Smooth muscle cell of the brain vasculature (primary cell): ENCODE results near the gene EBF4.

Experiments used
- DNase-seq: peaks from one replicate; pipeline ENCODE4 v3.0.0-alpha.2; 2012; ENCODE audit warnings: low read depth, low spot score

The EBF4 gene, protein sequence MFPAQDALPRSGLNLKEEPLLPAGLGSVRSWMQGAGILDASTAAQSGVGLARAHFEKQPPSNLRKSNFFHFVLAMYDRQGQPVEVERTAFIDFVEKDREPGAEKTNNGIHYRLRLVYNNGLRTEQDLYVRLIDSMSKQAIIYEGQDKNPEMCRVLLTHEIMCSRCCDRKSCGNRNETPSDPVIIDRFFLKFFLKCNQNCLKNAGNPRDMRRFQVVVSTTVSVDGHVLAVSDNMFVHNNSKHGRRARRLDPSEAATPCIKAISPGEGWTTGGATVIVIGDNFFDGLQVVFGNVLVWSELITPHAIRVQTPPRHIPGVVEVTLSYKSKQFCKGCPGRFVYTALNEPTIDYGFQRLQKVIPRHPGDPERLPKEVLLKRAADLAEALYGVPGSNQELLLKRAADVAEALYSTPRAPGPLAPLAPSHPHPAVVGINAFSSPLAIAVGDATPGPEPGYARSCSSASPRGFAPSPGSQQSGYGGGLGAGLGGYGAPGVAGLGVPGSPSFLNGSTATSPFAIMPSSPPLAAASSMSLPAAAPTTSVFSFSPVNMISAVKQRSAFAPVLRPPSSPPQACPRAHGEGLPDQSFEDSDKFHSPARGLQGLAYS

GRCh38 chr20:2692036-2692885, at the start of gene EBF4:
Gene EBF4 (plus strand): TSS chr20:2692780. CDS start chr20:2693646, 866 bp downstream.
- no peak for DNase-seq

DNA sequence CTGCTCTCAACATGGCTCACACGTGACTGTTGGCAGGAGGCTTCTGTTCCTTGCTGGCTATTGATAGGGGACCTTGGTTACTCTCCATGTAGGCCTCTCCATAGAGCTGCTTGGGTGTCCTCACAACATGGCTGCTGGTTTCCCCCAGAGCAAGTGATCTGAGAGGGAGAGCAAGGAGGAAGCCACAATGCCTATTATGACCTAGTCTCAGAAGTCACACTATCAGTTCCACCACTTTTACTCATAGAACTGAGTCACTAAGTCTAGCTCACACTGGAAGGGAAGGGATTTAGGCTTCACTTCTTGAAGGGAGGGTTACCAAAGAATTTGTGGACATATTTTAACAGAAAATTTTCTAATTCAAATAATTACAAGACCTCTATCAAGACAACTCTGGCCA, 48.9 kb upstream of the EBF4 start:
- DNase-seq = no peak

GRCh38 chr20:2651772-2652723, 40.5 kb upstream of the EBF4 start, which contains the start of gene NOP56:
Gene NOP56 (plus strand): TSS chr20:2652632. CDS start chr20:2652661, 29 bp downstream.
- DNase-seq = peak; percentile 64

DNA sequence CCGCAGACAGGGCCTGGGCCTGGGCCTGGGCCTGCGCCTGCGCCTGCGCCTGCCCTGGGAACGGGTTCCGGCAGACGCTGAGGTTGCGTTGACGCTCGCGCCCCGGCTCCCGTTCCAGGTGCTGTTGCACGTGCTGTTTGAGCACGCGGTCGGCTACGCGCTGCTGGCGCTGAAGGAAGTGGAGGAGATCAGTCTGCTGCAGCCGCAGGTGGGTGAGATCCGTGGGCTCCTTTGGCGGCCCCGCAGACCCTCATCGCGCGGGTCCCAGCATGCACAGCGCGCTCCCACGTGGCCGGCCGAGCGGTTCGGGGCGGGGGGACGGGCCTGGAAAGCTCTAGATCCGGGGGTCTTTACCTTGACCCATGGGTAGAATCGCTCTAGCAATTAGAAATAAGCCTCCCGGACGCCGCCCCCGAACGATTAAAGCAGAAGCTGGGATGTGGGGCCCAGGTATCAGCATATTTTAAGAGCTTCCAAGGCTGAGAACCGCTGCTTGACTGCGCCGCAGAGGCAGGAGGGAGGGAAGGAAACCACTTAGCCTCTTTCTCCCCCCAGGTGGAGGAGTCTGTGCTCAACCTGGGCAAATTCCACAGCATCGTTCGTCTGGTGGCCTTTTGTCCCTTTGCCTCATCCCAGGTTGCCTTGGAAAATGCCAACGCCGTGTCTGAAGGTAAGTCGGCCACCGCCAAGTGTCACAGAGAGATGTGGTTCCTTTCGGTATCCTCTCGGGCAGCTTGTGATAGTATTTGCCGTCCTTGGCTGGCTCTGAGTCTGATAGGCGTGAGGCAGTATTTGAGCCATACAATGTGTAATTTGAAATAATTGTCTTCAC, 39.6 kb upstream of the EBF4 start:
- DNase-seq = no peak

- no peak for DNase-seq
These were observed 38.8 kb upstream of the EBF4 start for GRCh38 chr20:2653556-2654383.

- no peak for DNase-seq
These were observed 38.2 kb upstream of the EBF4 start for GRCh38 chr20:2654384-2654822.

- DNase-seq = no peak
These were observed 37.7 kb upstream of the EBF4 start for GRCh38 chr20:2654831-2655230.

DNA sequence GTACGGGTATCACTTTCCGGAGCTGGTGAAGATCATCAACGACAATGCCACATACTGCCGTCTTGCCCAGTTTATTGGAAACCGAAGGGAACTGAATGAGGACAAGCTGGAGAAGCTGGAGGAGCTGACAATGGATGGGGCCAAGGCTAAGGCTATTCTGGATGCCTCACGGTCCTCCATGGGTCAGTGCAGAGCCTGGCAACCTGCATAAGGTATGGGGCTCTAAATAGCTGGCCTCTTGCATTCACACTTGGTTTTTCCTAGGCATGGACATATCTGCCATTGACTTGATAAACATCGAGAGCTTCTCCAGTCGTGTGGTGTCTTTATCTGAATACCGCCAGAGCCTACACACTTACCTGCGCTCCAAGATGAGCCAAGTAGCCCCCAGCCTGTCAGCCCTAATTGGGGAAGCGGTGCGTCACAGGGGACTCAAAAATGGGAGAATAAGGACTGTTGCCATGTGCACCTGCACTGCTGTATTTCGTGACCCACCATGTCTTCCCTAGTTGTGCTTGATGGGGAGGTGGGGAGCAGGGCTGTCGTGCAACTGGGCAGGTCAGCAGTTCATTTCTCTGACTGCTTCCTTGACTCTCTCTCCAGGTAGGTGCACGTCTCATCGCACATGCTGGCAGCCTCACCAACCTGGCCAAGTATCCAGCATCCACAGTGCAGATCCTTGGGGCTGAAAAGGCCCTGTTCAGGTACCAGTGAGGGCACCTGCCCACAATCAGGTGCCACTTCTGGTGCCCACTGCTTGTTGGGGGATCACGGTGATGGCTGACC, 37.1 kb upstream of the EBF4 start:
- DNase-seq = no peak

GRCh38 chr20:2656471-2657117, 36.0 kb upstream of the EBF4 start:
- DNase-seq = no peak

DNA sequence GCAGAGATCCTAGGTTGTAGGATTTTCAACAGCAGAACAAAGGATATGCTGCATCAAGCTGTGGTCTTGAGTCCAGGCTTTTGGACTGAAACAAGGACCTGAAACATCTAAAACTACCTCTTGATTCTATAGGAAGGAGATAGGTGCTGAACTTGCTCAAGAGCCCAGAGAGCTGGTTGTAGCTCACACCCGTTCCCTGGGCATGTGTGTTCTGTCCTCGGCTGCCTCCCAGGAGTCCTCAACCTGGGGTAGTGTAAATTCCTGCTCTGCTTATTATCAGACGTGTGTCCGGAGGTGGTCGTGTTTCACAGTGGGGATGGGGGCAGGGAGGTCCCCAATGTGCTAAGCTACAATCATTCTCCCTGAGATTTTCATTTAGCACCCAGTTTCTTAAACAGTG, 35.3 kb upstream of the EBF4 start:
- DNase-seq = no peak

DNA sequence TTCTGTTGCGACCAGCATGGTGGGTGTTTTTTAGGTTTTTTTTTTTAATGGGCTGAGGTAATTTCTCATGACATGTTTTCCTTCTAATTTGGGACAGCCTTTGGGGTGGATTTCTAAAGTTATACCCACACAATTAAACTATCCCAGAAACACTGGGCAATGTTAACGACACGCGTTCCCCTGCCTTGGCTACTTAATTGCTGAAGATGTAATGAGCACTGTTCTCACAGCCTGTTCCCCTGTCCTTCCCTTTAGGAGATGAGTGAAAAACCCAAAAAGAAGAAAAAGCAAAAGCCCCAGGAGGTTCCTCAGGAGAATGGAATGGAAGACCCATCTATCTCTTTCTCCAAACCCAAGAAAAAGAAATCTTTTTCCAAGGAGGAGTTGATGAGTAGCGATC, 34.9 kb upstream of the EBF4 start:
- DNase-seq = no peak

DNA sequence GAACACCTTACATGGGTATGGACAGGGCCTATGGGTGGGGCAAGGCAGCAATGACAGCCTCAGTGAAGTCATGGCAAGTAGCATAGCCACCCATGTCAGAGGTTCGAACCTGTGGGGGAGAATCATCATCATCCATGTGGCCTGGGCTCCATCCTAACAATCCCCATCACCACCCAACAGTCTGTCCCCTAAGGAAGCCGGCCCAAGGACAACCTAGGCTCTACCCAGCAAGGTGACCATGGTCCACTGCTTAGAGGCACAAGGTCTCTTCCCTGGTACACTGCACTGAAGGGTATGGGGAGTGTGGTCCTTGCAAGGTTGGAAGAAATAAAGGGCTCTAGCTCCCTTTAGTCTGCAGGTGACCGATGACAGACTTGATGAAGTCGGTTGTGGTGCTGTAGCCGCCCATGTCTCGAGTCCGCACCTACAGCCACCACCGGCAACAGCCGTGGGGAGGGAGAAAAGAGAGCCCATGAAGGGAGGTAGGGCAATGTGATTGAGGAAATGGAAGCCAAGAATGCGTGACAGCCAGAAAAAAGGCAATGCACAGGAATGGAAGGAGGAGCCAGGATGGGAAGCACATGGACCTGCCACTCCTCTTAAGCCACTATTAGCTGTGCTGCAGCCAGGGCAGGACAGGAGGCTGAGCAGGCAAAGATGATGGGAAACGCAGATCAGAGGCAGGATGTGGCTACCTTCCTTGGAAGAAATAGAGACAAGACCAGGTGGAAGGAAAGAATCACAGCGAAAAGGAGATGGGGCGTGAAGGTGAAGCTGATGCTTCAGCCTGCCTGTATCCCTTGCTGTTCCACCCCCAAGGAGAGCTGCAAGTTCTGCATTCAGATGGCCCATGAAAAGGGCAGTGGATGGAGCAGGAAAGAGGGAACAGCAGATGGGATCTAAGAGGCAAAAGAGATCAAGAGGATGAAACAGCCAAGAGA, 33.9 kb upstream of the EBF4 start:
- no peak for DNase-seq

GRCh38 chr20:2659547-2659946, 33.0 kb upstream of the EBF4 start:
- no peak for DNase-seq

GRCh38 chr20:2663364-2663886, 29.2 kb upstream of the EBF4 start:
- DNase-seq = no peak

- peak; percentile 66 for DNase-seq
These were observed 28.5 kb upstream of the EBF4 start, which contains the start of gene IDH3B for GRCh38 chr20:2663887-2664719. Gene IDH3B (minus strand): TSS chr20:2664216. CDS start chr20:2664188, 28 bp downstream.

DNA sequence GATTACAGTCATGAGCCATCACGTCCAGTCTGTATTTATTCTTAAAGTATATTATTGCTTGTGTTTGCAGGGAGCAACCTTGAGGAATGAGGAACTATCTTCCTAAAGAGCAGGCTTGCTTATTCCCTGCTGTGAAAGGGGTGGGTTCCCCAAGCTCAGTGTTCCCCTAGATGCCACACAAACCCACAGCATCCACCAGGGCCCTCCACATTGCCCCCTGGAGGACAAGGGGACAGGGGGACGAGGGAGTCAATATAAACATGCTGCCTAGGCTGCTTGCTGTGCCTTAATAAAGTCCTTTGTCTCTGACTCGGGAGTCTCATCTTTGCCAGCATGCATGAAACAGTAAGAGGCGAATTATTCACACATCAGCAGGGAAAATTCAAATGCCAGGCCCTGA, 20.6 kb upstream of the EBF4 start:
- DNase-seq = no peak
